Measurements from ENCODE around the gene IRF4. TPM values are rescaled to one million over a fixed set of nuclear protein-coding genes. Genes with fewer than 3 reads are reported as not detected.

IRF4 gene
- total and polyA plus RNA-seq, 4 donors: 0.10 to 3.8 (median 0.94) TPM

GRCh38 chr6:383856-384255 lies 7.7 kb upstream of the IRF4 start:
- 58 to 64% methylated on average over 3 of the region's 3 CpGs for WGBS, 2 donors
- no peak for DNase-seq
- Histone ChIP-seq H3K27ac (ENCODE audit: low read depth in 1 of 2, low read length in 2 of 2) (no peak overlapping the region), H3K27me3 (ENCODE audit: control insufficient read depth in 1 of 2, insufficient read depth in 2 of 2, low read length in 1 of 2) (no peaks in the 10 kb centered on the region), H3K4me3 (ENCODE audit: low read length in 2 of 2) (no peak overlapping the region), H3K9me3 (ENCODE audit: control insufficient read depth, low read length) (no peaks in the 10 kb centered on the region), H3K36me3 (ENCODE audit: control insufficient read depth in 1 of 2, insufficient read depth in 2 of 2, low read length in 1 of 2) (no peaks in the 10 kb centered on the region), H3K4me1 (ENCODE audit: control insufficient read depth in 1 of 2, insufficient read depth in 2 of 2, low read length in 2 of 2) (no peaks in the 10 kb centered on the region)
- no peak for ATAC-seq (ENCODE audit: low FRiP score)
- intact Hi-C loops (cut with DNase I): no loop called here

GRCh38 chr6:384898-385297 lies 6.7 kb upstream of the IRF4 start:
- no peaks in the 10 kb centered on the region for H3K27me3 ChIP-seq (ENCODE audit: control insufficient read depth in 1 of 2, insufficient read depth in 2 of 2, low read length in 1 of 2)
- intact Hi-C loops (cut with DNase I): no loop called here

GRCh38 chr6:385614-386013 lies 5.9 kb upstream of the IRF4 start:
- DNase-seq: no peak
- Histone ChIP-seq H3K27me3 (ENCODE audit: control insufficient read depth in 1 of 2, insufficient read depth in 2 of 2, low read length in 1 of 2) (no peaks in the 10 kb centered on the region), H3K36me3 (ENCODE audit: control insufficient read depth in 1 of 2, insufficient read depth in 2 of 2, low read length in 1 of 2) (no peaks in the 10 kb centered on the region), H3K4me3 (ENCODE audit: low read length in 2 of 2) (no peak overlapping the region), H3K27ac (ENCODE audit: low read depth in 1 of 2, low read length in 2 of 2) (no peak overlapping the region), H3K9me3 (ENCODE audit: control insufficient read depth, low read length) (no peaks in the 10 kb centered on the region), H3K4me1 (ENCODE audit: control insufficient read depth in 1 of 2, insufficient read depth in 2 of 2, low read length in 2 of 2) (no peaks in the 10 kb centered on the region)
- 83 to 84% methylated on average over 10 of the region's 10 CpGs for WGBS, 2 donors
- no peak for ATAC-seq (ENCODE audit: low FRiP score)
- intact Hi-C loops (cut with DNase I): no loop called here

More at GRCh38 chr6:384898-385297, 6.7 kb upstream of the IRF4 start:
- Histone ChIP-seq H3K4me3 (ENCODE audit: low read length in 2 of 2) (no peak overlapping the region), H3K27ac (ENCODE audit: low read depth in 1 of 2, low read length in 2 of 2) (no peak overlapping the region), H3K36me3 (ENCODE audit: control insufficient read depth in 1 of 2, insufficient read depth in 2 of 2, low read length in 1 of 2) (no peaks in the 10 kb centered on the region), H3K4me1 (ENCODE audit: control insufficient read depth in 1 of 2, insufficient read depth in 2 of 2, low read length in 2 of 2) (no peaks in the 10 kb centered on the region), H3K9me3 (ENCODE audit: control insufficient read depth, low read length) (no peaks in the 10 kb centered on the region)
- no peak for ATAC-seq (ENCODE audit: low FRiP score)
- no peak for DNase-seq
- 89% methylated on average over 6 of the region's 6 CpGs for WGBS, 2 donors

GRCh38 chr6:386688-387266 lies 4.8 kb upstream of the IRF4 start:
- no peaks in the 10 kb centered on the region for H3K9me3 ChIP-seq (ENCODE audit: control insufficient read depth, low read length)
- WGBS, 2 donors: 86 to 90% methylated on average over 18 of the region's 18 CpGs
- H3K27ac ChIP-seq (ENCODE audit: low read depth in 1 of 2, low read length in 2 of 2): no peak overlapping the region
- no peak for DNase-seq
- no peak for ATAC-seq (ENCODE audit: low FRiP score)
- no peak overlapping the region for H3K4me3 ChIP-seq (ENCODE audit: low read length in 2 of 2)
- H3K27me3 ChIP-seq (ENCODE audit: control insufficient read depth in 1 of 2, insufficient read depth in 2 of 2, low read length in 1 of 2): no peaks in the 10 kb centered on the region
- H3K4me1 ChIP-seq (ENCODE audit: control insufficient read depth in 1 of 2, insufficient read depth in 2 of 2, low read length in 2 of 2): no peaks in the 10 kb centered on the region
- intact Hi-C loops (cut with DNase I): no loop called here
- no peaks in the 10 kb centered on the region for H3K36me3 ChIP-seq (ENCODE audit: control insufficient read depth in 1 of 2, insufficient read depth in 2 of 2, low read length in 1 of 2)

GRCh38 chr6:387293-387741 lies 4.2 kb upstream of the IRF4 start:
- DNase-seq (no peak), ATAC-seq (ENCODE audit: low FRiP score) (no peak)
- Histone ChIP-seq H3K9me3 (ENCODE audit: control insufficient read depth, low read length) (no peaks in the 10 kb centered on the region), H3K36me3 (ENCODE audit: control insufficient read depth in 1 of 2, insufficient read depth in 2 of 2, low read length in 1 of 2) (no peaks in the 10 kb centered on the region), H3K4me1 (ENCODE audit: control insufficient read depth in 1 of 2, insufficient read depth in 2 of 2, low read length in 2 of 2) (no peaks in the 10 kb centered on the region), H3K27ac (ENCODE audit: low read depth in 1 of 2, low read length in 2 of 2) (no peak overlapping the region), H3K4me3 (ENCODE audit: low read length in 2 of 2) (no peak overlapping the region), H3K27me3 (ENCODE audit: control insufficient read depth in 1 of 2, insufficient read depth in 2 of 2, low read length in 1 of 2) (no peaks in the 10 kb centered on the region)
- intact Hi-C loops (cut with DNase I): no loop called here
- 48 to 50% methylated on average over 11 of the region's 11 CpGs for WGBS, 2 donors

GRCh38 chr6:388202-388903 lies 3.2 kb upstream of the IRF4 start:
- H3K4me1 ChIP-seq (ENCODE audit: control insufficient read depth in 1 of 2, insufficient read depth in 2 of 2, low read length in 2 of 2): no peaks in the 10 kb centered on the region
- no peaks in the 10 kb centered on the region for H3K27me3 ChIP-seq (ENCODE audit: control insufficient read depth in 1 of 2, insufficient read depth in 2 of 2, low read length in 1 of 2)
- intact Hi-C loops (cut with DNase I): no loop called here
- H3K27ac ChIP-seq (ENCODE audit: low read depth in 1 of 2, low read length in 2 of 2): no peak overlapping the region
- ATAC-seq (ENCODE audit: low FRiP score) (no peak), DNase-seq (no peak)
- H3K4me3 ChIP-seq (ENCODE audit: low read length in 2 of 2): no peak overlapping the region
- H3K36me3 ChIP-seq (ENCODE audit: control insufficient read depth in 1 of 2, insufficient read depth in 2 of 2, low read length in 1 of 2): no peaks in the 10 kb centered on the region
- 80 to 81% methylated on average over 10 of the region's 10 CpGs for WGBS, 2 donors
- no peaks in the 10 kb centered on the region for H3K9me3 ChIP-seq (ENCODE audit: control insufficient read depth, low read length)

- intact Hi-C loops (cut with DNase I): no loop called here
- no peaks in the 10 kb centered on the region for H3K36me3 ChIP-seq (ENCODE audit: control insufficient read depth in 1 of 2, insufficient read depth in 2 of 2, low read length in 1 of 2)
- no peaks in the 10 kb centered on the region for H3K4me1 ChIP-seq (ENCODE audit: control insufficient read depth in 1 of 2, insufficient read depth in 2 of 2, low read length in 2 of 2)
- H3K4me3 ChIP-seq (ENCODE audit: low read length in 2 of 2): no peak overlapping the region
- H3K9me3 ChIP-seq (ENCODE audit: control insufficient read depth, low read length): no peaks in the 10 kb centered on the region
- no peak overlapping the region for H3K27ac ChIP-seq (ENCODE audit: low read depth in 1 of 2, low read length in 2 of 2)
- DNase-seq: no peak
- 82 to 87% methylated on average over 7 of the region's 7 CpGs for WGBS, 2 donors
- ATAC-seq (ENCODE audit: low FRiP score): no peak
- H3K27me3 ChIP-seq (ENCODE audit: control insufficient read depth in 1 of 2, insufficient read depth in 2 of 2, low read length in 1 of 2): no peaks in the 10 kb centered on the region
These were observed 2.4 kb upstream of the IRF4 start for GRCh38 chr6:389143-389542.

DNA sequence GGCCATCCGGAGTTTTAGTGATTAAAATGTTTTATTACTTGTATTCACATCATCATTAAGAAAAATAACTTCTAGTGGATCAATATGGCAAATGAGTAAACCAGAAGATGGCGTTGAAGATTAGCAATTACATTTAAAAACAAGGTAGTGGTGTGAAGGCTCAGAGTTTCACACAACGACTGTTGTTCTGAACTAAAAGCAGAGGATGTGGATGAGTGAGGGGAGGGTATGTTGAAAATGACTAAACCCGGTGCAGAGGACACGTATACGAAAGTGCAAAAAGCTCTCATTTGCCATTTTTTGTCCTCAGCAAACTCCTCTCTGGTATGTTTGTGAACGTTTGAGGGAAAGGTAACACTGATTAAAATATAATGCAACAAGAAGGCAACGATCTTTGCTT lies 1.9 kb upstream of the IRF4 start:
- ATAC-seq (ENCODE audit: low FRiP score) (no peak), DNase-seq (no peak)
- H3K4me3 ChIP-seq (ENCODE audit: low read length in 2 of 2): no peak overlapping the region
- no peaks in the 10 kb centered on the region for H3K27me3 ChIP-seq (ENCODE audit: control insufficient read depth in 1 of 2, insufficient read depth in 2 of 2, low read length in 1 of 2)
- intact Hi-C loops (cut with DNase I): no loop called here
- 58 to 64% methylated on average over 8 of the region's 8 CpGs for WGBS, 2 donors
- H3K27ac ChIP-seq (ENCODE audit: low read depth in 1 of 2, low read length in 2 of 2): no peak overlapping the region
- H3K4me1 ChIP-seq (ENCODE audit: control insufficient read depth in 1 of 2, insufficient read depth in 2 of 2, low read length in 2 of 2): no peaks in the 10 kb centered on the region
- no peaks in the 10 kb centered on the region for H3K36me3 ChIP-seq (ENCODE audit: control insufficient read depth in 1 of 2, insufficient read depth in 2 of 2, low read length in 1 of 2)
- H3K9me3 ChIP-seq (ENCODE audit: control insufficient read depth, low read length): no peaks in the 10 kb centered on the region

DNA sequence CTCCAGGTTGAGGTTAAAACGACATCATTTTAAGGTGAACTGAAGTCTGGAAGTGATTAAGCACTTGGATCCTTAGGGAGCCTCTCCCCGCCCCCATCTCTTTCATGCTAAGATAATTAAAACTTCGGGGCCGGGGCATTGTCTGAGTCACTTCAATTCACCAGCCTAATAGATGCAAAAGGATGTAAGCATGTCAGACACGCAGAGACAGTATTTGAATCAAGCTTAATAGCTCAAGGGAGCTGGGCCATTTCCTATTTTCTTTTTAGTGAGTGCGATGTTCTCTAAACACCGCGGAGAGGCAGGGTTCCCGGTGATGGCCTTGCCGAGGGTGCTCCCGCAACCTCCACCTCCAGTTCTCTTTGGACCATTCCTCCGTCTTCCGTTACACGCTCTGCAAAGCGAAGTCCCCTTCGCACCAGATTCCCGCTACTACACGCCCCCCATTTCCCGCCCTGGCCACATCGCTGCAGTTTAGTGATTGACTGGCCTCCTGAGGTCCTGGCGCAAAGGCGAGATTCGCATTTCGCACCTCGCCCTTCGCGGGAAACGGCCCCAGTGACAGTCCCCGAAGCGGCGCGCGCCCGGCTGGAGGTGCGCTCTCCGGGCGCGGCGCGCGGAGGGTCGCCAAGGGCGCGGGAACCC lies 516 bp upstream of the IRF4 start:
- no peak for ATAC-seq (ENCODE audit: low FRiP score)
- no peaks in the 10 kb centered on the region for H3K27me3 ChIP-seq (ENCODE audit: control insufficient read depth in 1 of 2, insufficient read depth in 2 of 2, low read length in 1 of 2)
- H3K4me3 ChIP-seq (ENCODE audit: low read length in 2 of 2): no peak overlapping the region
- intact Hi-C loops (cut with DNase I): no loop called here
- no peaks in the 10 kb centered on the region for H3K36me3 ChIP-seq (ENCODE audit: control insufficient read depth in 1 of 2, insufficient read depth in 2 of 2, low read length in 1 of 2)
- H3K9me3 ChIP-seq (ENCODE audit: control insufficient read depth, low read length): no peaks in the 10 kb centered on the region
- no peak for DNase-seq
- no peak overlapping the region for H3K27ac ChIP-seq (ENCODE audit: low read depth in 1 of 2, low read length in 2 of 2)
- WGBS, 2 donors: 2% methylated on average over 34 to 44 of the region's 44 CpGs
- H3K4me1 ChIP-seq (ENCODE audit: control insufficient read depth in 1 of 2, insufficient read depth in 2 of 2, low read length in 2 of 2): no peaks in the 10 kb centered on the region

Data from aorta (tissue), 5 donors.